NCI-H1417 treated with DMSO at 0.1 percent for 48 hours (cell line): Measurements from ENCODE around the gene EDDM13.
"Not testable (repeated sequence)": the region's sequence is repeated elsewhere in the genome, so short reads cannot be mapped to it uniquely, and the experiment has no call there.

Experiments
- DNase-seq: peaks from one replicate; lab custom pipeline; 2025; lab: John Stamatoyannopoulos, UW

The EDDM13 gene

GRCh38 chr19:56321254-56321988 lies 48.9 kb downstream of the EDDM13 start:
- no peak for DNase-seq

GRCh38 chr19:56321989-56322440 lies 49.5 kb downstream of the EDDM13 start:
- DNase-seq: no peak

GRCh38 chr19:56324436-56324835 lies 51.9 kb downstream of the EDDM13 start:
- DNase-seq: no peak

GRCh38 chr19:56332695-56333094 lies 60.1 kb downstream of the EDDM13 start:
- no peak for DNase-seq

- DNase-seq: no peak
Observed at GRCh38 chr19:56333506-56333905, 61.0 kb downstream of the EDDM13 start.

GRCh38 chr19:56335371-56335770 lies 62.8 kb downstream of the EDDM13 start:
- not testable (repeated sequence) for DNase-seq

- not testable (repeated sequence) for DNase-seq
Observed at GRCh38 chr19:56337077-56337476, 64.5 kb downstream of the EDDM13 start.

- not testable (repeated sequence) for DNase-seq
Observed at GRCh38 chr19:56339031-56339430, 66.5 kb downstream of the EDDM13 start.

GRCh38 chr19:56341948-56342347 lies 69.4 kb downstream of the EDDM13 start:
- DNase-seq: no peak

GRCh38 chr19:56347163-56347778 lies 74.7 kb downstream of the EDDM13 start:
- no peak for DNase-seq

- no peak for DNase-seq
Observed at GRCh38 chr19:56348289-56348877, 75.8 kb downstream of the EDDM13 start.

GRCh38 chr19:56350416-56351045 lies 78.0 kb downstream of the EDDM13 start:
- DNase-seq: no peak

GRCh38 chr19:56351208-56351607 lies 78.7 kb downstream of the EDDM13 start:
- DNase-seq: no peak

- no peak for DNase-seq
Observed at GRCh38 chr19:56355517-56355916, 83.0 kb downstream of the EDDM13 start.

- no peak for DNase-seq
Observed at GRCh38 chr19:56356944-56357343, 84.4 kb downstream of the EDDM13 start.
